GM19193 (cell line): ENCODE results near the gene C12orf57.

Experiments used
- POLR2A ChIP-seq: IDR thresholded peaks from 4 replicates; pipeline ENCODE4 v1.6.1; 2011; ENCODE audit not compliant: insufficient read depth, insufficient read length; ENCODE audit errors: extremely low read depth

The C12orf57 gene

DNA sequence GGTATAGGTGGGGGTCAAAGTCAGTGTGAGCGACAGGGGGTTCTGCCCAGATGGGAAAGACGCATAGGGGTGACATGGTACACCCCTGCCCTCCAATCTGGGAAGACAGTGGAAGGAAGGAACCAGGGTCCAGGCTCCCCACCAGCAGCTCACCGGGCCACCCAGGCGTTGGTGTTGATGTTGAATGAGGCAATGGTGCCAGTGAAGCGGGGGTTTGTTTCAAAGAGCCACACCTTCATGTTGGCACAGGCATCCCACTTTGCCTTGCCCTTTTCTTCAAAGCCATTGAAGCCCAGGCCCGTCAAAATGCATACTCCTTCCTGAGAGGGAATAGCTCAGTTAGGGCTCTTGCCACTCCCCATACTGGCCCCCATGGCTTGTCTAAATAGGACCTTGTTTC, 34.4 kb downstream of the C12orf57 start:
- TF ChIP-seq POLR2A, result no peak

DNA sequence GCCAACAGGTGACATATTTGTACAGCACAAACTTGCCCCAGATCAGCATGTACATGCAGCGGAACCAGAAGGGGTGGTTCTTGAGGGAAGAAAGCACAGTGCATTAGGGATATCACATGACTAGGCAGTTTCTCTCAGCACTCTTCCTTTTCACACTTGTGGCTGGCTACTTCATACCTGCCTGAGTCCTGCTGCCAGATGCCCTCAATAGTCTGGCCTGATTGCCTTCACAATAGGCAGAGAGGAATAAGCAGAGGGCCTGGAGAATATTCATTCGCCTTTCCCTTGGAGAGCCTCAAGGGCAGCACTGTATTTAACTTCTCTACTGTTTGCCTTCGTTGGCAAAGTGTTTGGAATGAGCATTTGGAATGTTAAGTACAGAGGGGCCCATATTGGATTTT, 34.8 kb downstream of the C12orf57 start:
- TF ChIP-seq POLR2A, result no peak

GRCh38 chr12:6979021-6979420, 35.2 kb downstream of the C12orf57 start:
- no peak for TF ChIP-seq POLR2A

DNA sequence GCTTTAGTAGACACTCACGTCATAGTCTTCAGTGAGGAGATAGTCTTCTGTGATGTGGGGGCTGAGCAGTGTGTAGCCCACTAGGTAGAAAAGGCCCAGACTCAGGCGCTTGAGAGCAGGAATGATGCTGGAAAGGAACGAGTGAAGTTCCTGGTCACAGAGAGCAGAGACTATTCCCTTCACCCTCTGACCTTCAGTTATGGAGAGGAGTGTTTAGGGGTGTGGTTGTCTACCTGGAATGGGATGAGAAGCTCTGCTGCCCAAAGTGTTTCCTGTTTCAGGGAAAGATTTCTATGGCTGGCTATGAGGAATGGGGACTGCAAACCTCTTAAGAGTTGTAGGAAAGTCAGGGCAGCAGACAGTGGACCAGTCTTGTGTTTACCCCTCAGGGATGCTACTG, 35.6 kb downstream of the C12orf57 start:
- TF ChIP-seq POLR2A, result no peak

- no peak for TF ChIP-seq POLR2A
These were observed 36.3 kb downstream of the C12orf57 start for GRCh38 chr12:6980075-6980474.

GRCh38 chr12:6980740-6981139, 36.9 kb downstream of the C12orf57 start:
- TF ChIP-seq POLR2A, result no peak

DNA sequence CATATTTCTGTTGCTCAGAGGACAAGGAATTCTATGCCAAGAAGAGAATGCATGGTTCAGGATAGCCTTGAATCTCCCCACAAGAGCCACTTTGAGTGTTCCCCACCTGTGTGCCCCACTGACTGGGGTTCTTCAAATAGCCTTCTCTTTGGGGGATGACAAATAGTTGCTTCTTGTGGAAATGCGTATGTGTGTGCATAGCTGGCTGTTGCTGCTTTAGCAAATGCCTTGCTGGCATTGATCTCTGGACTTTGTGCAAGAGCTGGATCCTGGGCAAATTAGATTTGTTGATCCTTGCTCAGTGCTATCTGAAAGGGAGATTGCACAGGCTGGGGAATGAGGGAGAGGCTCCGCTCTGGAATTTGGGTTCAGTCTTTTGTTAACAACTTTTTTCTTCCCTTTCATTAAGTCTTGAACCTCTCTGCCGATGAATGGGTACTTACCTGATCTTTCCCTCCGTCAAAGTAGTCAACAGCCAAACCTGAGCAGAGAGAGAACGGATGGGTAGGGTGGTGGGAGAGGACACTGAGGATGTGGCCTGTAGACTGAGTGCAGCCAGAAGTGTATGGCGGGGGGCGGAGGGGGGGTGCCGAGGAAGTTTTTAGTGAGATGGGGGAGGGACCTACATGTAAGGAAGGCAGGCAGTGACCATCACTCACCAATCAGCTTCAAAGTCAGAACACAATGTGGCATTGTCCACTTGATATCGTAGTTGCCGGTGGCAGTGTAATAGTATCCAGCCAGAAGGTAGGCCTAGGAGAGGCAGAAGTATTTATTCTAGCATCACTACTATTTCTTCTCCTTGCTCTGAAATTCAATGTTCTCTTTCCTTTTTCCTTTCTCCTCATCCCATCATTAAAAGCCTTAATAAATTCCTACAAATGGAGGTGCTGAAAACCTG, 37.6 kb downstream of the C12orf57 start:
- TF ChIP-seq POLR2A, result no peak

DNA sequence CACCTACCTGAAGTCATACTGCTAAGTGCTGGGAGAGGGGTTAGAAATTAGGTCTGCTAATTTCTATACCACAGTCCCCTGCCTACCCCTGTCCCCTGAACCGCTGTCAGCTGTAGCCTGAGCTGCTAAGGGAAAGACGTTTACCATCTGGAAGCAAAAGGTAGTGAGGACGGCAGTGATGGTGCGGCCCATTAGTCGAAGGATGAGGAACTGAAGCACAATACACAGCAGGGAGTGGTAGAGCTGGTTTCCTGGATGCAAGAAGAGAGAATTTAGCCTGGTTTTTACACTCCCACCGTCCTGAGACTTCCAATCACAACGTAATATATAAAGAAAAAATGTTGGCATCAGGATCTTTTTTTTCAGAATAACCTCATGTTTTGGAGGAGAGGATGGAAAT, 38.7 kb downstream of the C12orf57 start:
- TF ChIP-seq POLR2A, result no peak

DNA sequence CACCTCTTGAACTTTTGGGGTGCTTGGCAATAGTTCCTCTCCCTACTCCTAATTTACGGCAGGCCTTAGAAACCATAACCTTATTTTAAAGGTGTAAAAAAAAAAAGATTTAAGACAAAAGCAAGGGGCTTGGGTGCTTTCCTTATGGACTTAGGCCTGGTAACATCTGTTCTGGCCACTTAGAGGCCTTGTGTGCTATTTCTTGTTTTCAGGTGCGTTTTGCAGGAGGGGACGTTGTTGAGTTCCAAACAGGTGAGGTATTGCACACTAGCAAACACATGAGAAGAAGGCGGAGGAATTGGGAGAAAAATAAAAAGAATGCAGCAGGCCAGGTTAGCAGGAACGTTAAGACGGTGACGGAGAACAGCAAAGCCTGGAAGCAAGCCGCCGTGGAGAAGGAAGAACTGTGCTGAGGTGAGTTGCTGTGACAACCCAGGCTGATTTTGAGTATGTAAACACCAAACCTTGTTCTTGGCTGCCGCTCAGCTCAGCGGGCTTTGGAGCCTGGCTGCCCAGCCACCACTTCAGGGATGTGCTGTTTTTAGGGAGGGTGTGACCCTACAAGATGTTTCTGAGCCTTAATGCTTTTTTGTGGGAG, 44.2 kb downstream of the C12orf57 start:
- no peak for TF ChIP-seq POLR2A
